ENCODE results near the gene NFATC2. TPM values are rescaled to one million over a fixed set of nuclear protein-coding genes. Genes with fewer than 3 reads are reported as not detected.
A peak's percentile ranks its signal among the peaks of the same experiment; 100 is the strongest.
"Not testable (repeated sequence)": the region's sequence is repeated elsewhere in the genome, so short reads cannot be mapped to it uniquely, and the experiment has no call there.

The NFATC2 gene
- total RNA-seq, 4 donors from 2014 or later: 5.3 to 22.5 (median 11.5) TPM

DNA sequence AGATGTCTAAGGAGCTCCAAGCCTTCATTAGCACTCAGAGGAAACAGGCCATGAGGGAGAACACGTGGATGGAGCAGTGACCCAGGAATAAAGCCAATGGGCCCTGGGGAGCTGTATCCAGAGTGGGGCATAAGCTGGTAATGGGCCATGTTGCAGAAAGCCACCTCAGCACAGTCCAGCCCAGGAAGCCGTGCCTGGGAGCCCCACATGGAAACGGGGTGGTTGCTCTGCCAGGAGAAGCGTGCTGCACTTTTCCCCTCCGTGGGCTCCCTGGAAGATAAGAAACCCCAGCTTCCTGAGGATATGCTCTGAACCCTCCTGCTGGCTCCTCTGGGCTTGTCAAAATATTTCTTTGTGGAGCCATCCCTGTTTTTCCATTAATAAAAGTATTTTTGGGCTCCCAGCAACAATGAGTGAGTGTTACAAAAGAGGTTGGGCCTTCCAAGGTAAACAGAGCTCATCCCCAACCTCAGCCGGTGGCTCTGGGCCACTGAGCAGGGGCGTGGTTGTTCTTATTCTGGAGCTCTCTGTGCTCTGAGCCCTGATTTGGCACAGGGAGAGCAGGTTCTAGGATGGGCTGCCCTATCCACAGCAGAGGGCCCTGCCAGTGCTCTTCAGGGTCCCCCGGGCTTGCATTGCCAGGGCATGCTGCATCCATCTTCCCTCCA lies 31.2 kb upstream of the NFATC2 start:
- Histone ChIP-seq H3K9me3 (no peaks in the 10 kb centered on the region), H3K4me1 (no peaks in the 10 kb centered on the region), H3K4me3 (no peak overlapping the region), H3K36me3 (no peaks in the 10 kb centered on the region), H3K27ac (no peak overlapping the region), H3K27me3 (peaks cover 2% of the 10 kb centered on the region)
- no peak for DNase-seq
- intact Hi-C loops (cut with DNase I; ENCODE audit: low total_unique reads) (no loop called here), in situ Hi-C loops (cut with MboI; ENCODE audit: low pct_ligation_motif_present in 1 of 4, low pct_unique_long_range_greater_than_20kb in 1 of 4, low sequenced_read_pairs in 3 of 4) (no loop called here)
- 55 to 69% methylated on average over 2 to 8 of the region's 8 CpGs for WGBS, 2 donors (ENCODE audit: low coverage in 1 of 2)
- TF ChIP-seq POLR2AphosphoS5 (IDR thresholded peaks at IDR 0.05) (no peak), POLR2A (IDR thresholded peaks at IDR 0.05) (no peak), CTCF (IDR thresholded peaks at IDR 0.05) (no peak), EP300 (IDR thresholded peaks at IDR 0.05; ENCODE audit: low read depth) (no peak)

GRCh38 chr20:51571460-51571794 lies 28.9 kb upstream of the NFATC2 start:
- no peaks in the 10 kb centered on the region for H3K9me3 ChIP-seq
- intact Hi-C loops (cut with DNase I; ENCODE audit: low total_unique reads): no loop called here

DNA sequence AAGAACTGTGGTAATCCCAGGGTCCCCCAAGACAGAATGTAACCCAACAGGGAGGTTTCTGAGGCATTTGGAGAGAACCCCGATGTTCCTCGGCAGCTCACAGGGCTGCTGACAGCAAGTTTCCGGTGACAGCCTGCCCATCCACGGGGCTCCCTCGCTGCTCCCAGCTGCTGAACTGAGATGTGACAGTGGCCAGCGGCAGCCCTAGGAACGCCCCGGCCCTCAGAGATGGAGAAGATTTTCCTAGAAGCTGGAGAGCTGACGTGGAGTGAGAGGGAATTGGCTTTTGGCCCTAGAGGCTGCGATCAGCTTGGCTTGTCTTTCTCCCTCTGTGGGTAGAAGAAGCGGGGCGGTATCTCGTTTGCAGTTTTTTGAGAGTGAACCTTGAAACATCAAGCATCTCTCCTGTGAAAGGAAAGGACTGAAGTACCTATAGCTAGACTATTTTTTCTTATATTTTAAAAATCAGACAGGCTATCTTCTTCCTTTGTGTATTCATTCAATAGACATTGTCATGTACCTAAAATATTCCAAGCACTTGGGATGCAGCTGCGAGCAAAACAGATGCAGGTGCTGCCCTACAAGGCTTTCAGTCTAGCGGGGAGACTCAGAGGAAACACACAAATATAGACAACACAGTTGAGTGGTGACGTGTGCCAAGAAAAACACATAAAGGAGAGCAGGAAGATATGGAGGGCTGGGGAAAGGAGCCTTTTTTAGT lies 28.4 kb upstream of the NFATC2 start:
- Histone ChIP-seq H3K27ac (peak overlapping the region in 1 of 4 donors; percentile 4), H3K4me1 (peaks cover 0 to 5% (median 0%) of the 10 kb centered on the region in 4 donors), H3K4me3 (no peak overlapping the region), H3K36me3 (no peaks in the 10 kb centered on the region), H3K27me3 (peaks cover 3% of the 10 kb centered on the region), H3K9me3 (no peaks in the 10 kb centered on the region)
- DNase-seq: peak; percentile 15
- WGBS, 2 donors (ENCODE audit: low coverage in 1 of 2): 35 to 59% methylated on average over 3 to 16 of the region's 16 CpGs
- no peak for TF ChIP-seq POLR2AphosphoS5 (IDR thresholded peaks at IDR 0.05)
- TF ChIP-seq EP300 (IDR thresholded peaks at IDR 0.05; ENCODE audit: low read depth): no peak
- TF ChIP-seq POLR2A (IDR thresholded peaks at IDR 0.05): no peak
- no peak for TF ChIP-seq CTCF (IDR thresholded peaks at IDR 0.05)
- in situ Hi-C loops (cut with MboI; ENCODE audit: low pct_ligation_motif_present in 1 of 4, low pct_unique_long_range_greater_than_20kb in 1 of 4, low sequenced_read_pairs in 3 of 4) (no loop called here), intact Hi-C loops (cut with DNase I; ENCODE audit: low total_unique reads) (no loop called here)

More at GRCh38 chr20:51571460-51571794, 28.9 kb upstream of the NFATC2 start:
- no peak for TF ChIP-seq CTCF (IDR thresholded peaks at IDR 0.05)
- TF ChIP-seq EP300 (IDR thresholded peaks at IDR 0.05; ENCODE audit: low read depth): no peak
- TF ChIP-seq POLR2AphosphoS5 (IDR thresholded peaks at IDR 0.05): no peak
- TF ChIP-seq POLR2A (IDR thresholded peaks at IDR 0.05): no peak
- H3K4me1 ChIP-seq: no peaks in the 10 kb centered on the region
- H3K27me3 ChIP-seq: peaks cover 2% of the 10 kb centered on the region
- in situ Hi-C loops (cut with MboI; ENCODE audit: low pct_ligation_motif_present in 1 of 4, low pct_unique_long_range_greater_than_20kb in 1 of 4, low sequenced_read_pairs in 3 of 4): no loop called here
- DNase-seq: no peak
- H3K36me3 ChIP-seq: no peaks in the 10 kb centered on the region
- WGBS, 2 donors (ENCODE audit: low coverage in 1 of 2): 91 to 92% methylated on average over 4 of the region's 4 CpGs
- no peak overlapping the region for H3K27ac ChIP-seq
- no peak overlapping the region for H3K4me3 ChIP-seq

- Histone ChIP-seq H3K4me1 (peaks cover 0 to 10% (median 1%) of the 10 kb centered on the region in 4 donors), H3K9me3 (no peaks in the 10 kb centered on the region), H3K4me3 (no peak overlapping the region), H3K27me3 (peaks cover 10% of the 10 kb centered on the region), H3K27ac (peak overlapping the region in 1 of 4 donors; percentile 4), H3K36me3 (no peaks in the 10 kb centered on the region)
- no peak for DNase-seq
- in situ Hi-C loops (cut with MboI; ENCODE audit: low pct_ligation_motif_present in 1 of 4, low pct_unique_long_range_greater_than_20kb in 1 of 4, low sequenced_read_pairs in 3 of 4) (no loop called here), intact Hi-C loops (cut with DNase I; ENCODE audit: low total_unique reads) (loop anchor here (10.0 kb wide), 1 partner anchor 125 kb away; no protein-coding TSS in a partner anchor)
- 62 to 63% methylated on average over 9 to 25 of the region's 25 CpGs for WGBS, 2 donors (ENCODE audit: low coverage in 1 of 2)
- no peak for TF ChIP-seq POLR2A (IDR thresholded peaks at IDR 0.05)
- no peak for TF ChIP-seq EP300 (IDR thresholded peaks at IDR 0.05; ENCODE audit: low read depth)
- no peak for TF ChIP-seq POLR2AphosphoS5 (IDR thresholded peaks at IDR 0.05)
- TF ChIP-seq CTCF (IDR thresholded peaks at IDR 0.05): no peak
Observed at GRCh38 chr20:51569815-51570738, 27.6 kb upstream of the NFATC2 start.

- H3K27ac ChIP-seq; DNase-seq; H3K9me3 ChIP-seq; H3K4me3 ChIP-seq; H3K36me3 ChIP-seq; in situ Hi-C loops (cut with MboI; ENCODE audit: low pct_ligation_motif_present in 1 of 4, low pct_unique_long_range_greater_than_20kb in 1 of 4, low sequenced_read_pairs in 3 of 4): not testable (repeated sequence)
- 65% methylated on average over 3 of the region's 3 CpGs; no CpG with 5 or more reads in 1 of the 2 donors for WGBS, 2 donors (ENCODE audit: low coverage in 1 of 2)
- Histone ChIP-seq H3K27me3 (peaks cover 21% of the 10 kb centered on the region), H3K4me1 (peaks cover 0 to 17% (median 6%) of the 10 kb centered on the region in 4 donors)
- intact Hi-C loops (cut with DNase I; ENCODE audit: low total_unique reads): loop anchor here (10.0 kb wide), 1 partner anchor 124 kb away; no protein-coding TSS in a partner anchor
Observed at GRCh38 chr20:51568533-51568932, 26.0 kb upstream of the NFATC2 start.
